IPS-15b (cell line): ENCODE measurements around the gene BUB1B.

Source experiments
- H3K27me3 ChIP-seq: one replicate; pipeline ENCODE4 v1.6.1; 2013; ENCODE audit warnings: low read length; ENCODE audit not compliant: control insufficient read depth, insufficient read depth
- H3K36me3 ChIP-seq: one replicate; pipeline ENCODE4 v1.6.1; 2013; ENCODE audit warnings: low read length; ENCODE audit not compliant: control insufficient read depth, insufficient read depth
- H3K4me1 ChIP-seq: one replicate; pipeline ENCODE4 v1.6.1; 2013; ENCODE audit warnings: mild to moderate bottlenecking, low read length; ENCODE audit not compliant: control insufficient read depth, insufficient read depth
- H3K4me3 ChIP-seq: one replicate; pipeline ENCODE4 v1.5.1; 2013; ENCODE audit warnings: low read depth, low read length
- H3K9ac ChIP-seq: one replicate; pipeline ENCODE4 v1.6.1; 2013; ENCODE audit warnings: low read depth, mild to moderate bottlenecking, low read length
- H3K9me3 ChIP-seq: one replicate; pipeline ENCODE4 v1.6.1; 2013; ENCODE audit warnings: mild to moderate bottlenecking, low read length; ENCODE audit not compliant: control insufficient read depth, insufficient read depth

Gene BUB1B

GRCh38 chr15:40269604-40270003 is 108.7 kb downstream of the BUB1B start:
- Histone ChIP-seq H3K4me3 (no peak overlapping the region), H3K4me1 (no peaks in the 10 kb centered on the region), H3K9ac (no peak overlapping the region), H3K36me3 (peaks cover 6% of the 10 kb centered on the region), H3K9me3 (no peaks in the 10 kb centered on the region), H3K27me3 (no peaks in the 10 kb centered on the region)

- Histone ChIP-seq H3K27me3 (no peaks in the 10 kb centered on the region), H3K4me1 (no peaks in the 10 kb centered on the region), H3K4me3 (no peak overlapping the region), H3K36me3 (peaks cover 6% of the 10 kb centered on the region), H3K9me3 (no peaks in the 10 kb centered on the region), H3K9ac (no peak overlapping the region)
These were observed 109.6 kb downstream of the BUB1B start for GRCh38 chr15:40270246-40270995.
